Hepatocyte (in vitro differentiated cells): ENCODE results near the gene PTGER2. TPM values are rescaled to one million over a fixed set of nuclear protein-coding genes. Genes with fewer than 3 reads are reported as not detected.
A peak's percentile ranks its signal among the peaks of the same experiment; 100 is the strongest.

Experiments used
- DNase-seq: peaks from one replicate; pipeline ENCODE4 v3.0.0-alpha.2; 2016; ENCODE audit warnings: low spot score
- H2AFZ ChIP-seq: fragments of 200-600 bp; sonication (generic); 2 replicates; pipeline ENCODE4 v1.6.0; 2016; ENCODE audit warnings: antibody characterized with exemption, mild to moderate bottlenecking
- H3K27ac ChIP-seq: fragments of 200-600 bp; sonication (generic); 2 replicates; pipeline ENCODE4 v1.5.1; 2016; ENCODE audit warnings: mild to moderate bottlenecking
- H3K27me3 ChIP-seq: fragments of 200-600 bp; sonication (generic); 2 replicates; pipeline ENCODE4 v1.6.1; 2016
- H3K36me3 ChIP-seq: fragments of 200-600 bp; sonication (generic); replicated peaks from 2 replicates; pipeline ENCODE4 v1.5.1; 2016; ENCODE audit warnings: low read depth; ENCODE audit not compliant: insufficient read depth
- H3K4me1 ChIP-seq: fragments of 200-600 bp; sonication (generic); 2 replicates; pipeline ENCODE4 v1.5.1; 2016; ENCODE audit warnings: mild to moderate bottlenecking, moderate library complexity; ENCODE audit not compliant: insufficient read depth
- H3K4me2 ChIP-seq: fragments of 200-600 bp; sonication (generic); 2 replicates; pipeline ENCODE4 v1.6.0; 2016
- H3K4me3 ChIP-seq: fragments of 200-600 bp; sonication (generic); 2 replicates; pipeline ENCODE4 v1.5.1; 2016; ENCODE audit warnings: mild to moderate bottlenecking
- H3K79me2 ChIP-seq: fragments of 200-600 bp; sonication (generic); 2 replicates; pipeline ENCODE4 v1.6.0; 2017; ENCODE audit warnings: mild to moderate bottlenecking
- H3K9me2 ChIP-seq: fragments of 200-600 bp; sonication (generic); replicated peaks from 2 replicates; pipeline ENCODE4 v1.6.0; 2017; ENCODE audit warnings: mild to moderate bottlenecking; ENCODE audit not compliant: insufficient read depth
- H3K9me3 ChIP-seq: fragments of 200-600 bp; sonication (generic); 2 replicates; pipeline ENCODE4 v1.5.1; 2016; ENCODE audit warnings: low read depth, mild to moderate bottlenecking
- H4K20me1 ChIP-seq: fragments of 200-600 bp; sonication (generic); 2 replicates; pipeline ENCODE4 v1.6.0; 2016; ENCODE audit warnings: mild to moderate bottlenecking; ENCODE audit not compliant: insufficient read depth, poor library complexity, severe bottlenecking
- CTCF ChIP-seq: fragments of 200-600 bp; sonication (generic); IDR thresholded peaks from 2 replicates; pipeline ENCODE4 v1.5.1; 2016; ENCODE audit warnings: antibody characterized with exemption, mild to moderate bottlenecking; ENCODE audit not compliant: poor library complexity
- EZH2 ChIP-seq: fragments of 200-600 bp; sonication (generic); IDR thresholded peaks from 2 replicates; pipeline ENCODE4 v1.6.1; 2016; ENCODE audit warnings: antibody characterized with exemption, mild to moderate bottlenecking, borderline replicate concordance
- EZH2phosphoT487 ChIP-seq: fragments of 200-600 bp; sonication (generic); IDR thresholded peaks from one replicate; pipeline ENCODE4 v1.6.1; 2018; ENCODE audit warnings: antibody characterized with exemption, mild to moderate bottlenecking, low read depth, moderate library complexity; ENCODE audit not compliant: unreplicated experiment, severe bottlenecking
- WGBS: methylation state at CpG from one replicate; pipeline ENCODE4 v1.1.6; 2016; ENCODE audit warnings: low lambda C conversion rate; ENCODE audit errors: missing lambda C conversion rate; 5-methylcytosine and 5-hydroxymethylcytosine counted together
- polyA plus RNA-seq: library from polyadenylated mRNA; unstranded; fragments of >200 nt; fragmentation: Nextera tagmentation; extraction: Ambion mirVana; gene quantifications from 2 replicates; pipeline ENCODE4 v1.2.1, GENCODE V29; 2016
- total RNA-seq: library from RNA; depleted of rRNA; stranded (reverse); fragments of >200 nt; gene quantifications from 2 replicates; pipeline ENCODE4 v1.2.3, GENCODE V29; 2014

The PTGER2 gene
- total and polyA plus RNA-seq, 2 experiments from 2014 or later, result 18.5 to 49.3 TPM

GRCh38 chr14:52327374-52328226, 13.5 kb downstream of the PTGER2 start:
- H3K27ac ChIP-seq, result peak overlapping the region; percentile 29
- 69% methylated on average over 4 of the region's 4 CpGs for WGBS

GRCh38 chr14:52328276-52328675, 14.2 kb downstream of the PTGER2 start:
- Histone ChIP-seq H2AFZ (no peak overlapping the region), H3K9me3 (no peaks in the 10 kb centered on the region), H3K4me2 (no peak overlapping the region), H3K79me2 (no peaks in the 10 kb centered on the region), H3K36me3 (no peaks in the 10 kb centered on the region), H4K20me1 (no peaks in the 10 kb centered on the region), H3K27me3 (no peaks in the 10 kb centered on the region), H3K9me2 (no peaks in the 10 kb centered on the region), H3K27ac (no peak overlapping the region), H3K4me3 (no peak overlapping the region), H3K4me1 (peaks cover 9% of the 10 kb centered on the region)
- DNase-seq, result no peak
- TF ChIP-seq EZH2phosphoT487 (no peak), CTCF (no peak), EZH2 (no peak)

More at GRCh38 chr14:52327374-52328226, 13.5 kb downstream of the PTGER2 start:
- H3K4me3 ChIP-seq, result no peak overlapping the region
- H3K27me3 ChIP-seq, result no peaks in the 10 kb centered on the region
- peaks cover 9% of the 10 kb centered on the region for H3K4me1 ChIP-seq
- no peak for DNase-seq
- no peaks in the 10 kb centered on the region for H3K79me2 ChIP-seq
- H3K9me3 ChIP-seq, result no peaks in the 10 kb centered on the region
- no peak overlapping the region for H2AFZ ChIP-seq
- TF ChIP-seq EZH2phosphoT487, result no peak
- no peak for TF ChIP-seq EZH2
- TF ChIP-seq CTCF, result no peak
- no peaks in the 10 kb centered on the region for H3K9me2 ChIP-seq
- no peaks in the 10 kb centered on the region for H3K36me3 ChIP-seq
- no peaks in the 10 kb centered on the region for H4K20me1 ChIP-seq
- H3K4me2 ChIP-seq, result no peak overlapping the region

- WGBS, result 77% methylated on average over 6 of the region's 6 CpGs
- H3K27ac ChIP-seq, result no peak overlapping the region
- H2AFZ ChIP-seq, result no peak overlapping the region
- H3K4me2 ChIP-seq, result no peak overlapping the region
- no peak for TF ChIP-seq EZH2
- TF ChIP-seq CTCF, result no peak
- no peak for TF ChIP-seq EZH2phosphoT487
- no peaks in the 10 kb centered on the region for H3K36me3 ChIP-seq
- H3K79me2 ChIP-seq, result no peaks in the 10 kb centered on the region
- H4K20me1 ChIP-seq, result no peaks in the 10 kb centered on the region
- no peak for DNase-seq
- no peaks in the 10 kb centered on the region for H3K9me2 ChIP-seq
- H3K27me3 ChIP-seq, result no peaks in the 10 kb centered on the region
- H3K9me3 ChIP-seq, result no peaks in the 10 kb centered on the region
- H3K4me1 ChIP-seq, result peaks cover 9% of the 10 kb centered on the region
- H3K4me3 ChIP-seq, result no peak overlapping the region
Measured at GRCh38 chr14:52329678-52330369, 15.7 kb downstream of the PTGER2 start.
